Left renal pelvis (tissue), 4 donors: ENCODE results near the gene RRAS2. TPM values are rescaled to one million over a fixed set of nuclear protein-coding genes. Genes with fewer than 3 reads are reported as not detected.
"Not testable (repeated sequence)": the region's sequence is repeated elsewhere in the genome, so short reads cannot be mapped to it uniquely, and the experiment has no call there.

Source experiments
- DNase-seq, 4 donors: peaks; one replicate each; pipeline ENCODE4 v3.0.0-alpha.2; 2013; ENCODE audit warnings: low read depth in 4 of 4, low spot score in 3 of 4
- polyA plus RNA-seq, 4 donors: library from polyadenylated mRNA; unstranded; fragments of 120-200 nt; gene quantifications; one replicate each; pipeline ENCODE4 v1.2.1, GENCODE V29; 2013; ENCODE audit not compliant: insufficient read length in 4 of 4

RRAS2 gene
- polyA plus RNA-seq, 4 donors: 46.7 to 64.3 (median 52.5) TPM

- DNase-seq: no peak
Observed at GRCh38 chr11:14259878-14260277, 99.1 kb downstream of the RRAS2 start.

DNA sequence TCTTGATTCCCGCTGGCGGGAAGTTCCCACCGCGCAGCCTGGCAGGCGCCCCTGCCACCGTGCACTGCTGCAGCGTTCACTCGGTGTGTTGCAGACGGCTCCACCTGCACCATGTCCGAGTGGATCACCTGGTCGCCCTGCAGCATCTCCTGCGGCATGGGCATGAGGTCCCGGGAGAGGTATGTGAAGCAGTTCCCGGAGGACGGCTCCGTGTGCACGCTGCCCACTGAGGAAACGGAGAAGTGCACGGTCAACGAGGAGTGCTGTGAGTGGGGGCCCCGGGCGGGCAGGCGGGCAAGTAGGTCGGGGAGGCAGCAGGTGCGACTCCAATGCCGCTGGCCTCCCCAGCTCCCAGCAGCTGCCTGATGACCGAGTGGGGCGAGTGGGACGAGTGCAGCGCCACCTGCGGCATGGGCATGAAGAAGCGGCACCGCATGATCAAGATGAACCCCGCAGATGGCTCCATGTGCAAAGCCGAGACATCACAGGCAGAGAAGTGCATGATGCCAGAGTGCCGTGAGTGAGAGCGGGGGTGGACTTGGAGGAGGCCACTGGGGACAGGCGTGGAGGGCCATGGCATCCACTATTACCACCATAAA, 99.7 kb downstream of the RRAS2 start:
- DNase-seq: no peak

DNA sequence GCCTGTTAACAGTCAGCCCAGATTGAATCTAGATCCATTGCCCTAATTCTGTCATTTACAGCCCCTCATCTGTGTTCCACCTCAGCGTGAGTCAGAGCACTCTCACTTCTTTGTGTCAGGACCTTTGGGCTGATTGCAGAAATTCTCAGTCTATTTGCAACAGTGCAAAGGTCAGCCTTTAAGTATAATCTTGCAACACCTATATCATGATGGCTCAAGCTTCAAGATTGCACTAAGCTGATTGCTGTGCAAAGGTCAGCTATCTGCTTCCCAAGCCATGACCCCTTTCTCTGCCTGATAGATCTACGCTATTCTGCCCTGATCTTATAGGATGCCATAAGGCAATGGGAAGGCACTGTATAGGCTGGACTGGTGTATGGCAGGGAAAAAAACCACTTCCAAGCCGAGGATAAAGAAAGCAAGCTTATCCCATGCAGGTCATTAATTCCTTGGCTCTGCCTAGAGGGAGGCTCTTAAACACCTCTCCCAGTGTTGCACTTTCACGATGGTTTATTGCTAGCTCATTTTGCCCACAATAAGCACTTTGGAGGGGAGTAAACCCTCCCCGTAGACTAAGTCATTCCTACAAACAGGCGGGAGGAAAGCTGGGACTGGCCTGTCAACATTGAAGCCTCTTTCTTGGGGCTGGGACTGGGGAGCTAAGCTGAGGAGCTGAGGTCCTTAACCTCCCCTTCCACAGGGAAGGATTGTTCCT, 100.6 kb downstream of the RRAS2 start:
- no peak for DNase-seq

- DNase-seq: no peak
Observed at GRCh38 chr11:14255238-14255534, 103.8 kb downstream of the RRAS2 start.

GRCh38 chr11:14254533-14255237, 104.3 kb downstream of the RRAS2 start:
- DNase-seq: no peak

DNA sequence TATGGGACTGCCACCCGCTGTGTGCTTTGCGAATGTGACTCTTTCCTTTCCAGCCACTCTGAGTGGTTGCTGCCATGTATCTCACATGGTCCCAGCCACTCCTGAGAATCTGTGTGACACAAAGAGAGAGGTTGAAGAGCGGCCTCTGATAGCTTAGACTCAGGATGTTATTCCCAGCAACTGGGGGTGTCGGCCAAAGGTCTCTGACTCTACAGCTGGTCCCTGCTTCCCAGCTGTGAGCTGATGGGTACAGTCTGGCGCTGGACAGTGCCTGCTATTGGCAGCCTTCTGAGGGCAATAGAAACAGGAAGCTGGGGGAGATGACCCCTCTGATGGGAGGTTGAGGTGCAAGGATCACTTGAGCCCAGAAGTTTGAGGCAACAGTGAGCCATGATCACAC, 105.1 kb downstream of the RRAS2 start:
- DNase-seq: no peak

- no peak for DNase-seq
Observed at GRCh38 chr11:14253421-14253820, 105.6 kb downstream of the RRAS2 start.

DNA sequence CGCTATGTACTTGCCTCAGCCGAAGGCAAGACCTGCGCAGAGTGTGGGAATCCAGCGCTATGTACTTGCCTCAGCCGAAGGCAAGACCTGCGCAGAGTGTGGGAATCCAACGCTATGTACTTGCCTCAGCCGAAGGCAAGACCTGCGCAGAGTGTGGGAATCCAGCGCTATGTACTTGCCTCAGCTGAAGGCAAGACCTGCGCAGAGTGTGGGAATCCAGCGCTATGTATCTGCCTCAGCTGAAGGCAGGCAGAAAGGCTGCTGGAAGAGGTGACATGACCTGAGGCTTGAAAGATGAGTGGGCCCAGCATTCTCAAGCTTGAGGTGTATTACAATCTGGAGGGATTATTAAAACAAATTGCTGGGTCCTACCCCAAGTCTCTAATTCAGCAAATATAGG, 106.5 kb downstream of the RRAS2 start:
- not testable (repeated sequence) for DNase-seq

- no peak for DNase-seq
Observed at GRCh38 chr11:14251754-14252153, 107.2 kb downstream of the RRAS2 start.

DNA sequence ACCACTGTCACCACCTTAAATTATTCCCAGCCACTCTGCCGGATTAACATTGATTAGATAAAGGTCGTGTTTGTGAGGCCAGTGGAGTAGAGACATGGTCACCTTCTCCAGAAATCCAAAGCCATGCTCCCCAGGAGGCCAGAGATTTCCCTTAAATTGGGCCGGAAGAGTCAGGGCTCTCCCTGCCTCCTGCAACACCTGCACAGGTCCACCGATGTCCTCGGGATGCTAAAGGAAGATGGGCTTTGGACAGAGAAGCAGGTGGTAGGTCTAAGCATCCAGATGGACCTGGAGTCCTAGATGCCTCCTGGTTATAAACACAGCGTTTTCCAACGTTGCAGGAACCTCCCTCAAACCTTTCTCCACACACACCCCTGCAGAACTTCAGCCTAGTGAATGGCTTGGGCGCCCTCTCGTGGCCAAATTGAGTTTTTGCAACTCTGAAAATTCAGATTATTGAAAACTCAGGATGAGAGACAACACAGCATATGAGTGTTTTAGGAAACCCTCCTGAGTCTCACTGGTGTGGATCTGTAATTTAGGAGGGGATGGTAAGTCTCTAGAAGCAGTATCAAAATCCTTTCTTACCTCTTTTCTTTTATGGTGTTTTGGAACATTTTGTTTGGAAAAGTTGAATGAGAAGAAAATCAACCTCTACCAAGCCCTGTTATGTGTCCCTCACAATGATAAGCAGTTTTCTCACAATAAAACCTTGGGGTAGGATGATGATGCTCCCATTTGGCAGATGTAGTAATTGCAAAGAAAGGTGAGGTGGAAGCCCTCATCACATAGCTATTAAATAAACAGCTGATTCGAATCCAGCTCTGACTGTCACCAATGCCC, 109.6 kb downstream of the RRAS2 start:
- DNase-seq: peak; percentile 20 to 39 (median 30)

GRCh38 chr11:14248580-14248981, 110.4 kb downstream of the RRAS2 start:
- DNase-seq: peak in 1 of 4 donors; percentile 14

- no peak for DNase-seq
Observed at GRCh38 chr11:14245444-14245843, 113.5 kb downstream of the RRAS2 start.

GRCh38 chr11:14244926-14245325, 114.1 kb downstream of the RRAS2 start:
- no peak for DNase-seq

- DNase-seq: no peak
Observed at GRCh38 chr11:14242733-14243132, 116.2 kb downstream of the RRAS2 start.

- DNase-seq: no peak
Observed at GRCh38 chr11:14242187-14242586, 116.8 kb downstream of the RRAS2 start.

GRCh38 chr11:14240951-14241350, 118.0 kb downstream of the RRAS2 start:
- no peak for DNase-seq

GRCh38 chr11:14240221-14240620, 118.8 kb downstream of the RRAS2 start:
- DNase-seq: no peak

GRCh38 chr11:14237444-14237961, 121.5 kb downstream of the RRAS2 start:
- DNase-seq: no peak

DNA sequence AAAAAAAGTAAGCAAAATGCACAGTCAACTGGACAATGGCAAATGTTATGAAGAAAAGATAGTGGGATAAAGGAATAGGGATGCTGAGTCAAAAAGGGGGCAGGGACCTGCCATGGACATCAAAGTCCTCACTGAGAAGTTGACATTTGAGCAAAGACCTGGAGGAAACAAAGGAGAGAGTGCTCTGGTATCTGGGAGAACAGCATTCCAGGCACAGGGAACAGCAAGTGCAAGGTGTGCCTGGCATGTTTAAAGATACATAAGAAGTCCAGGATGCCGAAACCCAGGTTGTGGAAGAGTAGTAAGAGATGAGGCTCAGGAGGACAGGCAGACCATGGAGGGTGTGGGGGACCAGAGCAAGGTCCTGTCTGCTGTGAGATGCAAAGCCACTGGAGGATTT, 123.3 kb downstream of the RRAS2 start:
- DNase-seq: no peak

- no peak for DNase-seq
Observed at GRCh38 chr11:14234446-14234845, 124.5 kb downstream of the RRAS2 start.

- DNase-seq: no peak
Observed at GRCh38 chr11:14232652-14233051, 126.3 kb downstream of the RRAS2 start.
